ENCODE measurements around the gene ZBTB42.

The ZBTB42 gene

GRCh38 chr14:104795781-104796686, 4.9 kb upstream of the ZBTB42 start:
- peak; percentile 80 for DNase-seq

DNA sequence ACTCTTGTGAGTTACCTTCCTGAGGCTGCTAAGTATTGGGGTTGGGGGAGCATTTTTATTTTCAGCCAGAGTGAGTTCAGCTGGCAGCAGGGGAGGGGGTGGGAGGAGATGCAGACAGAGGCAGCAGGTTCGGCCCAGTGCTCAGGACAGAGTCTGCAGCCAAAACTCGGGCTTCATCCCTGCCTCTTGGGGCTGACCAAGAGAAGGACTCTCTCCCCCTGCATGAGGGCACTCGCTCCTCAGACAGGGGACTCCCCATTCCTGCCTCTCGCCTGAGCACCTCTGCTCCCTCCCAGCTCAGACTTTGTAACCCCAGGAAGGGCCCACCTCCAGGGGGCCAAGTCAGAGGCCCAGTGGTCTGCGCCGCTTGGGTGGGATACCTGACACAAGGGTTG, 4.2 kb upstream of the ZBTB42 start:
- DNase-seq, result no peak

DNA sequence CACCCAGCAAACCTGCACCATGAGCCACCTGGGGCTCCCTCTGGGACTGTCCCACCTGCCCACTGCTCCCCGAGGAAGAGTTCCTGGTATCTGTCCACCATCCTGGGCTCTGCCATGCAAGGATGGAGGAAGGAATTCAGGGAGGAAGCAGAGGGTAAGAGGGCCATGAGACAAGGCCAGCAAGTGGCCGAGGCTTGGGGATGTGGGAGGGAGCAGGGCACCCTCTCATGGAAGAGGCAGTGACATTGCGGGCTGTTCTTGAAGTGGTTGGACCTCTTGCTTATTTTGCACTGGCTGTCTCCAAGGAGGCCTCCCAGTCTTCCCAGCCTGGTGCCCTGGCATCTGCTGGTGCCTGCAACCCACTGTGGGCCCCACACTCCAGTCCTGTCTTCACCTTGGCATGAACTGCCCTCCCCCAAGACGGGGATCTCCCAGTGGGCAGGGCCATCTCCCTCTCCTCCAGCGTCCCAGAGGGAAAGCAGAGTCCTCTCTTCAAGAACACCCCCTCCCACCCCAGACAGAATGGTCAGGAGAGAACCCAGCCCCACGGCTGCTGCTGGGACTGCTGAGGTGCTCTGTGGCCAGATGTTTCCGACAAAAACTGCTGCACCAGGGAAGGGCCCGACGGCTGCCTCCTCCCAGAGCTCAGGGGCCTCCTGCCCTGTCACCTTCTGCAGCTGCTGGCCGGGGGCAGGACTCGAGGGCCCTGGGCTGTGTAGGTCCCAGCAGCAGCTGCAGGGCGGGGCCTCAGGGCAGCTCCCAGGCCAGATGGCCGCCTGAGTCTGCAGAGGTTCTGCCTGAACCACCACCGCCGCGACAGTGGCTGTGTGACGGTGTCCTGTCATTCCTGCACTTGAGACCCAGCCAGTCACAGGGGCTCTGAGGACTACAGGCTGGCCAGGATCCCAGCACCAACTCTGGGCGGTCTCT, 3.5 kb upstream of the ZBTB42 start:
- DNase-seq, result no peak

GRCh38 chr14:104798300-104799243, 2.3 kb upstream of the ZBTB42 start:
- no peak for DNase-seq

DNA sequence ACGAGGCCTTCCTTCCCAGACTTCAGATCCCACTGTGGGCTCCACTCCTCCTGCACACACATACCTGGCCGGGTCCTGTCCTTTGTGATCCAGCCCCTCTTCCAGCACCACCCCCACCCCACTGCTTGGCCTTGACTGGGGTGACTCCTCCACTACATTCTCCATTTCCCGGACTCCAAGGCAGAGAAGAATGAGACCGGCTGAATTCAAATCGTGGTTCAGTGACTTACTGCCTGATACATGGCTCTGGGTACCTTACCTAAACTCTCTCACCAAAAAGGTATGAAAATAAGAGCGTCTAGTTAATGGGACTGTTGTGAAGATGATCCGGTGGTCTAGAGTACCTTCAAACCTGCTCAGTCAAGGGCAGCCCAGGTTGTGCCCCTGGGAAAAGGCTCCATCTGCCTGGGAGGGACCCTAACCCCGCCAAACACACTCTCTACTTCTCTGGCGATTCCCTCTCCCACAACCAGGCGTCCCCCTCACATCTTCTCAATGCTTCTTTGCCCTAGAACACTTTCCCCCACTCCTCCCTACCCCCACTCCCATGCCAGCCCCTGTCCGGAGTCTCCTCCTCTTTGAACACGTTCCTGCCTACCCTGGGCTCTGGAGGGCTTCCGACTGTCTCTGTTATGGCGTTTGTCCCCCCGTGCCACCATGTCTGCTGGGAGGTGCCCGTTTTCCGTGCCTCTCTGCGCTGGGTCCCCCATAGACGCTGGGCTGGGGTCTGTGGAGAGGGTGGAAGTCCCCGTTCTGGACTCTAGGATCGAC, 1.5 kb upstream of the ZBTB42 start:
- DNase-seq, result no peak

GRCh38 chr14:104800015-104800770, 708 bp upstream of the ZBTB42 start:
- peak; percentile 86 for DNase-seq

GRCh38 chr14:104801520-104802393, 856 bp downstream of the ZBTB42 start:
- DNase-seq, result no peak

DNA sequence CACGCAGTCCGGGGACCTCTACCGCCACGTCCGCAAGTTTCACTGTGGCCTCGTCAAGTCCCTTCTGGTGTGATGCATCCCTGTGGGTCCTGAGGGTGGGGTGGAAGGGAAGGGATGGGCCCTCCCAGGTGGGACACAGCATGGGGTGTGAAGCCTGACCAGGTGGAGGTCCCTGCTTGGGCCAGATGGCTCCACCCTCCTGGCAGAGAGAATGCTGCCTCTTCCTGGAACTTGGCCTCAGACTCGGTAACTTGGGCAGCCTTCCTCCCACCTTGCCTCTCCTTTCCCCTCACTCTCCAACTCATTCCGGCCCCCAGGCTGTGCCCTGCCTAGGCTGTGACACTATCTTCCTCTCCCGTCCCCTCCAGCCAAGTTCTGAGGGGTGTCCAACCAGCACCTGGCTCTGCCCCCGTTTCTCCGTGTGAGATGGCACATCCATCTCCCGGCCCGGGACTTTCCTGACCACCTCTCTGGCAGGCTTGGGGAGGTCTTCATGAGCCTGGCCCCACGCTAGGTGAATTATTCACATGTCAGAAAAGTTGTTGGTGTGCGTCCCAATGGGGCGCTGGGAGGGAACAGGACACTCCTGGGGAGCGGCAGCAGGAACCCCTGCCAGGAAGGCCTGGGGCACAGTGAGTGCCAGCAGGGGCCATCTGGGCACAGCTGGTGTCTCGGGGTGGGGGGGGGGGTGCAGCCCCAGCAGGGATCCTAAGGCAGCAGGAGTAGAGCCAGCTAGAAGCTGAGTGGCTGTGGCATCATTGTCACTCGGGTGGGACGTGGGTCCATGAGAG, 1.7 kb downstream of the ZBTB42 start:
- DNase-seq, result no peak

- DNase-seq, result no peak
Observed at GRCh38 chr14:104803280-104803911, 2.5 kb downstream of the ZBTB42 start.

DNA sequence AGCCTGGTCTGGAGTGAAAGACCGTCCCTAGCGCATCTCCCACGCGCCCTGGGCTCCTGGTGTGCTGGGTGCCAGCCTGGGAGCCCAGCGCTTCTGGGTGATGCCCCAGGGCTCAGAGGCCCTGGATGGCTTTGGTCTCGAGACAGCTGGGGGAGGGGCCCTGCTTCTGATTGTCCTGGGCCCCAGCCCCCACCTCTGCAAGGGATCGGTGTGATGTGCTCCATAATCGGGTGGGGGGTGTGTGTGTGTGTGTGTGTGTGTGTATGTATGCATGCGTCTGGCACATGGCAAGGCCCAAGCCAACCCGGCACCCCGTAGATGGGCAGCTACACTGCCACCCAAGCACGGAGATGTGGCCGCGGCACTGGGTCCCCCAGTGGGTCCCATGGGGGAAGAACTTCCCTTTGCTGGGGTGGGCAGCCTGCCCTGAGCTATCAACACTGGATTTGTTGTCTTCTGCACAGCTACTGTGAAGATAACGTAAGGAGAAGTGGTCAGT, 3.1 kb downstream of the ZBTB42 start:
- no peak for DNase-seq

- no peak for DNase-seq
Observed at GRCh38 chr14:104804481-104805325, 3.8 kb downstream of the ZBTB42 start.

DNA sequence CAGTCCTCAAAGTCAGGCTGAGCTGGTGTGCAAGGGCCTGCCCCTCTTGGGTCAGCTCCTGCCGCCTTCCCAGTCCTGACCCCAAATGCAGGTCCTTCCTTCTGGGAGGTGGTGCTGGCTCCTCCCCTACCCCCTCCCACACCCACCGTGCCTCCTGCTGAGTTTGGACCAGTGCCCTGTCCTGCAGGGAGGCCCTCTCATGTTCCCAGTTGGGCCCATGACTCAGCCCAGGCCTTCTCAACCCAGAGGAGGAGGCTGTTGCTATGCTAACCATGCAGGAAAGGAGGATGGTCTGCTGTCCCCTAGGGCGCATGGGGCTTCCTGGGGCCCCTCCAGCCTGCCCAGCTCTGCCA, 4.4 kb downstream of the ZBTB42 start:
- DNase-seq, result no peak

- DNase-seq, result no peak
Observed at GRCh38 chr14:104805941-104806624, 5.2 kb downstream of the ZBTB42 start.

GRCh38 chr14:104806625-104807465, 5.9 kb downstream of the ZBTB42 start:
- no peak for DNase-seq

- DNase-seq, result no peak
Observed at GRCh38 chr14:104808456-104808855, 7.6 kb downstream of the ZBTB42 start.

DNA sequence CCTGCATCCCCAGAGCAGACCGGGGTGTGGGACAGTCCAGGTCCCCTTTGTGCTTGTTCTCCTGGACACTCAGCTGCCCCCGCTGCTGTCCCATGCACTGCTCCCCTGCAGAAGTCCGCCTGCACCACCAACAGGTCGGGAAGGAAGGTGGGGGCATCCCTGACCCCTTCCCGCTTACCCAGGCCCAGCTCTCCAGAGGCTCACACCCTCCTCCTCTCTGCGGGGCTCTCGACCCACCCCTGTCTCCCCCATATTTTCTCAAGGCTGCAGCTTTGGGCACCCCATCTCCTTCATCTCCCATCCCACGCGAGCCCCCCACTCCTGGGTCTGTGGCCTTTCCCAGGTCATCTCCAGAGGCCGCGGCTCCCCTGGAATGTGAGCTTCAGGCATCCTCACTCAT, 9.4 kb downstream of the ZBTB42 start:
- no peak for DNase-seq
